ENCODE results near the gene TUBA4B.
"Not testable (repeated sequence)": the region's sequence is repeated elsewhere in the genome, so short reads cannot be mapped to it uniquely, and the experiment has no call there.

Gene TUBA4B

GRCh38 chr2:219309278-219309677 is 56.2 kb downstream of the TUBA4B start, which contains the start of gene PTPRN:
Gene PTPRN, minus strand, starts transcription at chr2:219309401. Its CDS starts 69 bp downstream, at chr2:219309332.
- in situ Hi-C loops (cut with MboI; ENCODE audit: low sequenced_read_pairs), result no loop called here

- in situ Hi-C loops (cut with MboI; ENCODE audit: low sequenced_read_pairs), result not testable (repeated sequence)
These were observed 59.7 kb downstream of the TUBA4B start for GRCh38 chr2:219312683-219313263.

- in situ Hi-C loops (cut with MboI; ENCODE audit: low sequenced_read_pairs), result no loop called here
These were observed 61.9 kb downstream of the TUBA4B start for GRCh38 chr2:219314804-219315468.

Data from hTERT RPE-1 (cell line).